ENCODE measurements around the gene ZBP1.

ZBP1 gene

DNA sequence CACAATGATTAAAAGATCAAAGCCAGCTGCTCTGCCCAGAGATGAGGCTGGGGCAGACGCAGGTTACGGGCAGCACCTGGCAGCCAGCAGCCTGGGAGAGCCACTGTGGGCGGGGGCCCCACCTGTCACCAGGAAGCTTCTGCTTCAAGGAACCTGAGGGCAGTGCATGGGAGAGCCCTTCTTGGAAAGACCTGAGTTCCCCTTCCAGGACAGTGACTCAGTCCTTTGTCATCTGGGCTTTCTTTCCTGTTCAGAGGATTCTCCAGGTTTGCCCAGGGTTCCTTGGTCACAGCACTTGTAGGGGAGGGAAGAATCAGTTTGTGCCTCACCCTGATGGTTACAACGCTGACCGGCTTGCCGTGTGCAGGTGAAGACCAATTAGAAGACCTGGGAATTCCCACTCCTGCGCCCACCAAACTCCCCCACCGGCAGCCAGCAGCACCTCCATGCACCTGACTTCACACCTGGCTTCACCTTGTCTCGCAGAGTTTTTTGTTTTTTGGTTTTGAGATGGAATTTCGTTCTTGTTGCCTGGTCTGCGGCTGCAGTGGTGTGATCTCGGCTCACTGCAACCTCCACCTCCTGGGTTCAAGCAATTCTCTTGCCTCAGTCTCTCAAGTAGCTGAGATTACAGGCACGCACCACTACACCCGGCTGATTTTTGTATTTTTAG lies 2.0 kb downstream of the ZBP1 start:
- peak; percentile 81 for DNase-seq (ENCODE audit: low spot score)

DNA sequence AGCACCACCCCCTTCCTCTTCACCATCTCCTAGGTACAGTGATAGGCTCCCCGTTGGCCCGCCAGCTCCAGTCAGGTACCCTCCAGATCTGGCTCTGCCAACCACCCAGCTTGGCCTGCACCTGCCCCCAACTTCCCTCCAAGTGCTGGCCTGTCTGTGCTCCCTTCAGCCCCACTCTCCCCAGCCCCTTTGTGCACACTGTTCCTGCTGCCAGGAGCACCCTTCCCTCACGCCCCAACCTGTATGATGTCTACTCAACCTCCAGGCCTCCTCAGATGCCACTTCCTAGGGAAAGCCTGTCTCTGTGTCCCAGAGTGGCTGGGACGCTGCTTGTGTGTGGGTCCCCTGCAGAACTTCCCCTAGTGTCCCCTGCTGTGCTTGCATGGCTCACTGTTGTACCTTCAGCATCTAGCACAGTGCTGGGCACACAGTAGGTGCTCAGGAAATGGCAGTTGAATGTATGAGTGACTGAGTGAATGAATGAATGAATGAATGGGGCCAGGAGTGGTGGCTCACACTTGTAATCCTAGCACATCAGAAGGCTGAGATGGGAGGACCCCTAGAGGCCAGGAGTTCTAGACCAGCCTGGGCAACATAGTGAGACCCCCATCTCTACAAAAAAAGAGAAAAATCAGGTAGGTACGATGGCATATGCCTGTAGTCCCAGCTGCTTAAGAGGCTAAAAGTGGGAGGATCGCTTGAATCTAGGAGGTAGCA lies 3.0 kb downstream of the ZBP1 start:
- FAIRE-seq (no peak), DNase-seq (ENCODE audit: low spot score) (no peak)

More for the DNA sequence above, 2.0 kb downstream of the ZBP1 start:
- peak; percentile 88 for FAIRE-seq

DNA sequence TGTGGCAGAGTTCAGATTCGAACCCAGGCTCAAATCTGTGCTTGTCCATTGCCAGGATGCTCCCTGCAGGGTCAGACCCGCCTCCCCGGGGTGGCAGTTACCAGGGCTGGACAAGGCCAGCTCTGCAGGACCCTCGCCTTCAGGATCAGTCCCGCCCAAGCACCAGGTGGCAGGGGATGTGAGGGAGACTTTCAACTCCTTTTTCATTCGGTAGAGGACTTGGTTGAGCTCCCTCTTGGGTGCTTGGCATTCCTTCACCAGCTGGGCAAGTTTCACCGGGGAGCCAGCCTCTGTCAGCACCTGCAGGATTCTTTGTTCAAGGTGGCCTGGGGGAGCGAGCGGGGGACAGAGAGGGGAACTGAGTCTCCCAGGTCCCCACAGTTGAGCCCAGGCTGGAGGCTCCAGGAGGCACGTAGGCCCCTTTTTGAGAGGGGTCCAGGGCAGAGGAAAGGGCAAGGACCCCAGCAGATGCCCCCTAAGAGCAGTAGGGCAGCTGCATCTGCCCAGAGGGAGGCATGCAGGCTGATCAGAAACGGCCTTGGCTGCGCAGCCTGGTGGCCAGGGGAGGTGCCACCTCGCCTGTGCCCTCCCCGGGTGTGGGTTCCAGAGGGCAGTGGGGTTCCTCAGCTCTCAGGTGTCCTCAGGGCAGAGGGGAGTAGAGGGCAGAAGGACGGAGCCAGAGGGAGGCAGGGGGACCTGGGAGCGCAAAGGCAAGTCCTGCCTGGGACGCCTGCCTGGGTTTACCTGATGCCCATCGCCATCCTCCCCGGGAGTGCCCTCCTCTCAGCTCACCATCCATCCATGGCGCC lies 3.9 kb downstream of the ZBP1 start:
- FAIRE-seq (no peak), DNase-seq (ENCODE audit: low spot score) (no peak)

GRCh38 chr20:57615445-57615811 lies 4.8 kb downstream of the ZBP1 start:
- DNase-seq (ENCODE audit: low spot score) = no peak
- no peak for FAIRE-seq

DNA sequence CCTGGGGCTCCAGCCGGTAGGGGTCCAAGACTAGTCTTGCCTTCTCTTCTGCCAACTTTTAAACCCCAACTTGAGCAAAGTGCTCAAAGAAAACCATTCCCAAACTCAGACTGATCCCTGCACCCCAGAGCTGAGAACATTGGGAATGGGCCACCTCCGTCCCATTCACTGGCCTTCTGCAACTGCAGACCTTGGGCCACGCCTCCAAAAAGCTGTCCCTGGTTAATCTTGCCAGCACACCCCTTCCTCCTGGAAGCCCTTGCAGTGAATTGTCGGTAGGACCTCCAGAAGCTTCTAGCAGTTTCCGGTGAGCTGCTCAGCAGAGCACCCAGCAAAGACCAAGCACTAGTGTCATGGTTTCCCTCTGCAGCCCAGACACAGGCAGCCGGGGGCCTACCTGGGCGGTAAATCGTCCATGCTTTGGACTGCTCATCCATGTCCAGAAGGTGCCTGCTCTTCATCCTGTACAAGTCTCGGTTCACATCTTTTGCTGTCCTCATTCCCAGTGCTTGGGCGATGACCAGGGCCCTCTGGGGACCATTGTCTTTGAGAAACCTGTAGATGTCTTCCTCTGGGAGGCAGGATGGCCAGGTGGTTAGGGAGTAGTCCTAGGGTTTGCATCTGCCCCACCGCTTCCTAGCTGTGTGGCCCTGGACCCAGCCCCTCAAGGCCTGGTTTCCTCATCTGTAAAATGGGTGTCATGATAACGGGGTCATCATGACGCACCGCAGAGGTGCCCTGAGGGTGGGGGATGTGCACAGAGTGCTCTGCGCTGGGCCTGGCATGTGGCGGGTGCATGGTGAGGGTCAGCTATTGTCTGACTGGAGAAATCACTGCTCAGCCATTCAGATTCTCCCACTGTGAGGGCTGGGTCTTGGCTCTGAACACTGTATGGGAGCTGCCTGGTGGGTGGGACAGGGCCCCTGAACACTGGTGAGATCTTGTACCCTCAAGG lies 5.5 kb downstream of the ZBP1 start:
- FAIRE-seq (no peak), DNase-seq (ENCODE audit: low spot score) (no peak)

- FAIRE-seq = no peak
- no peak for DNase-seq (ENCODE audit: low spot score)
Observed at GRCh38 chr20:57613481-57613921, 6.7 kb downstream of the ZBP1 start.

GRCh38 chr20:57612916-57613315 lies 7.3 kb downstream of the ZBP1 start:
- DNase-seq (ENCODE audit: low spot score) (no peak), FAIRE-seq (no peak)

- FAIRE-seq (no peak), DNase-seq (ENCODE audit: low spot score) (no peak)
Observed at GRCh38 chr20:57612436-57612835, 7.8 kb downstream of the ZBP1 start.

- FAIRE-seq (no peak), DNase-seq (ENCODE audit: low spot score) (no peak)
Observed at GRCh38 chr20:57611586-57612311, 8.5 kb downstream of the ZBP1 start.

- DNase-seq (ENCODE audit: low spot score) (no peak), FAIRE-seq (no peak)
Observed at GRCh38 chr20:57610261-57610952, 9.8 kb downstream of the ZBP1 start.

DNA sequence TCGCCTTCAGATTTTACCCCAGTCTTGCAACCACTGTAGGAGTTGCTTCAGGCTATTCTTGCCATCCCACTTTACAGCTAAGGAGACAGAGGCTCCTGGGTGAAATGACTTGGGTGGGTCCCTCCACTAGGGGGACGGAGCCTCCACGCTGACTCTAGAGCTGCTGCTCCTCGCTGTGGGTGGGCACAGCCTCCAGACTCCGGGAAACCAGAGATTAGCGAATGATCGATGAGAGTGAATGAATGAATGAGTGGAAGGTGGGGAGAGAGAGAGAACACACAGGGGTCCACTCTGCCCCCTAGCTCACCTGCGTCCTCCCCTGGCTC lies 10.4 kb downstream of the ZBP1 start:
- no peak for DNase-seq (ENCODE audit: low spot score)
- no peak for FAIRE-seq

DNA sequence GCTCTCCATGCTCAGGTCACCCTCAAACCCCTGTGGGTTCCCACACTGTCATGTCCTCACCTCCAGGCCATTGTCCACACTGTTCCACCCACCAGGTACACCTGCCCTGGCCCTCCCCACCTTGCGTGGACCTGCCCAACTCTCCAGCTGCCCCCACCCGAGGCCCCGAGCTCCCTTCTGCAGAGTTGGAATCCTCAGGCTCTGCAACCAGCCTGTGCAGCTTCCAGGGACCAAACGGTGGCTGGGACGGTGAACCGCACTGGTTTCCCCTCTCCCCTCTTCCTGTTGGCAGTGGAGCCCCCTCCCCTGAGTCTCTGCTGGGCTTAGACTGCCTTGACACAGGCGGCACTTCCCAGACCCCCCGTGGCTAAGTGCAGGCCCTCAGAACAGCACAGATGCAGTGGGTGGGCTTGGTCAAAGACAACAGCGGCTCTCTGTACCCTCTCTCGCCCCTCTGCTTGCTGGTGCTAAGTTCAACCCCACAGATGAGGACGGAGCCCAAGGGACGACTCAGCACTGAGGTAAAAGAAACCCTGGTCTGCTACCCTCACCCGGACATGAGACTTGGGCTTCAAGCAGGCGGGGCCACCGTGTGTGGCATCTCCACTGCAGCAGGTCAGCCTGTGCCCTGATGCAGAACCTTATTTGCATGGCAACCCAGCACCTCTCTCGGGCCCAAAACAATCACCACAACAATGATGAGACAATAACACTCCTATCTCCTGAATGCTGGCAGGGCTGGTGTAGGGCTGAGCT lies 11.0 kb downstream of the ZBP1 start:
- DNase-seq (ENCODE audit: low spot score) = no peak
- FAIRE-seq = no peak

DNA sequence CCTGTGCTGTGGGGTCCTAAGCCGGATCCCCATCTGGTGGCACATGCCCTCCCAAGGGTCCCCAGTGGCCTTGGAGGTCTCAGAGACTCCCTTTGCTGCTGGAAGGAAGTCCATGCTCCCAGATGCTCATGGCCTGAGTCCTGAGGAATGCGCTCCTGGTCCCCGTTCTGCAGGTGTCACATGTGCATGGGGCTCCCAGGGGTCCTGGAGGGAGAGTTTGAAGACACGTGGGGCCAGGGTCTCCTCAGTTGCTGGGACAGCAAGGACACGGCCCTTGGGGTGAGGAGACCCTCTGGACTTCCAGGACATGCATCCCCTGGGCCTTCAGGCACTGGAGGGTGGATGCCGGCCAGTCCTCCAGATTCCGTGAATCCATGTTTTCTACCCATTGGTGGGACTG lies 11.7 kb downstream of the ZBP1 start:
- no peak for DNase-seq (ENCODE audit: low spot score)

GRCh38 chr20:57605878-57606277 lies 14.3 kb downstream of the ZBP1 start:
- FAIRE-seq = no peak
- DNase-seq (ENCODE audit: low spot score) = no peak

More for the DNA sequence above, 11.7 kb downstream of the ZBP1 start:
- FAIRE-seq = no peak

GRCh38 chr20:57605045-57605444 lies 15.2 kb downstream of the ZBP1 start:
- no peak for FAIRE-seq
- DNase-seq (ENCODE audit: low spot score) = no peak

GRCh38 chr20:57603120-57603519 lies 17.1 kb downstream of the ZBP1 start:
- FAIRE-seq = no peak

GRCh38 chr20:57601737-57602136 lies 18.5 kb downstream of the ZBP1 start:
- FAIRE-seq = no peak
- DNase-seq (ENCODE audit: low spot score) = no peak

More at GRCh38 chr20:57603120-57603519, 17.1 kb downstream of the ZBP1 start:
- DNase-seq (ENCODE audit: low spot score) = no peak

DNA sequence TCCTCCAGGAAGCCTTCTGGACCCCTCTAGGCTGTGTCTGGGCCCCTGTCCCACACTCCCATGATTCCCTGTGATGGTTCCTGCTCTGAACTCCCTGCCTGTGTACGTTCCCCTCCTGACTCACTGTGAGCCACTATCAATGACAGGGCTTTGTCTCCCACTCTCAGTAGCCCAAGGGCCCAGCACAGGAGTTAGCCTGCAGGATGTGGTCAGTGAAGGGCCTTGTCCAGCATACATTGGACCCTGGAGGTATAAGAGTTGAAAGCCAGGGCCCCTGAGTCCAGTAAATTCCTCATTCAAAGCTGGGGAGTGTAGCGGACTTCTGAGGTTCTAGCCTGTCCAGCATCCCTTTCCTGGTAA lies 19.0 kb downstream of the ZBP1 start:
- no peak for FAIRE-seq
- DNase-seq (ENCODE audit: low spot score) = peak; percentile 11
